Stomach (tissue), 4 donors: Measurements from ENCODE around the gene GOPC.

Experiments
- CTCF ChIP-seq, 7 experiments: fragments of 450-650 bp in 4 of 7; fragments of 200-600 bp in 3 of 7; sonication (generic) in 3 of 7; IDR thresholded peaks; one replicate each; pipeline ENCODE4 v1.5.1; 2016 to 2019; ENCODE audit warnings: antibody characterized with exemption in 7 of 7, control low read depth in 2 of 7, mild to moderate bottlenecking in 1 of 7
- EP300 ChIP-seq: sonication (generic); formaldehyde crosslinking; IDR thresholded peaks from one replicate; pipeline ENCODE4 v1.6.1; 2017; ENCODE audit warnings: antibody characterized with exemption
- POLR2A ChIP-seq, 4 donors: fragments of 450-650 bp; IDR thresholded peaks; one replicate each; pipeline ENCODE4 v1.6.1; 2016; ENCODE audit warnings: antibody characterized with exemption in 4 of 4, control low read depth in 2 of 4, mild to moderate bottlenecking in 1 of 4, moderate library complexity in 1 of 4
- POLR2AphosphoS5 ChIP-seq, 3 donors: sonication (generic); formaldehyde crosslinking; IDR thresholded peaks; one replicate each; pipeline ENCODE4 v1.6.1; 2016; ENCODE audit warnings: antibody characterized with exemption in 3 of 3

- TF ChIP-seq CTCF (IDR thresholded peaks at IDR 0.05) (no peak), POLR2AphosphoS5 (IDR thresholded peaks at IDR 0.05) (no peak), POLR2A (IDR thresholded peaks at IDR 0.05) (no peak), EP300 (no peak)
These were observed 25.2 kb upstream of the GOPC start for GRCh38 chr6:117627533-117627932.
